Inflammatory macrophage treated with lipopolysaccharide for 1 hour (primary cell): ENCODE results near the gene PIGQ.

ENCODE experiments used
- DNase-seq, 2 donors: peaks; one replicate each; pipeline ENCODE4 v3.0.0-alpha.2; 2020 to 2022

PIGQ gene

GRCh38 chr16:630815-631405, 61.1 kb downstream of the PIGQ start, which contains the start of gene WFIKKN1:
Gene WFIKKN1, plus strand, starts transcription at chr16:630985. Its CDS starts 269 bp downstream, at chr16:631254.
- DNase-seq, result no peak

DNA sequence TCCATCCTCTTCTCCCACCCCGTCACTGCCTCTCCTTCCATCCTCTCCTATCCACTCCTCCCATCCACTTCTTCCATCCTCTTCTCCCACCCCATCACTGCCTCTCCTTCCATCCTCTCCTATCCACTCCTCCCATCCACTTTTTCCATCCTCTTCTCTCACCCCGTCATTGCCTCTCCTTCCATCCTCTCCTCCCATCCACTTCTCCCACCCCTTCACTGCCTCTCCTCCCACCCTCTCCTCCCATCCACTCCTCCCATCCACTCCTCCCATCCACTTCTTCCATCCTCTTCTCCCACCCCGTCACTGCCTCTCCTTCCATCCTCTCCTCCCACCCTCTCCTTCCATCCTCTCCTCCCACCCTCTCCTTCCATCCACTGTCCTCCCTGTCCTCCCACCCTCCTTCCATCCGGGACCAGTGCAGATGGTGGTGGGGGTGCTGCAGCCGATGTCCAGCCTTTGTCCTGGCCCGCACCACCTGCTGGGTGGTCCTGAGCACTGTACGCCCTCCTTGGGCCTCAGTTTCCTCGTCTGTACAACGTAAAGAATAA, 62.1 kb downstream of the PIGQ start:
- DNase-seq, result no peak

DNA sequence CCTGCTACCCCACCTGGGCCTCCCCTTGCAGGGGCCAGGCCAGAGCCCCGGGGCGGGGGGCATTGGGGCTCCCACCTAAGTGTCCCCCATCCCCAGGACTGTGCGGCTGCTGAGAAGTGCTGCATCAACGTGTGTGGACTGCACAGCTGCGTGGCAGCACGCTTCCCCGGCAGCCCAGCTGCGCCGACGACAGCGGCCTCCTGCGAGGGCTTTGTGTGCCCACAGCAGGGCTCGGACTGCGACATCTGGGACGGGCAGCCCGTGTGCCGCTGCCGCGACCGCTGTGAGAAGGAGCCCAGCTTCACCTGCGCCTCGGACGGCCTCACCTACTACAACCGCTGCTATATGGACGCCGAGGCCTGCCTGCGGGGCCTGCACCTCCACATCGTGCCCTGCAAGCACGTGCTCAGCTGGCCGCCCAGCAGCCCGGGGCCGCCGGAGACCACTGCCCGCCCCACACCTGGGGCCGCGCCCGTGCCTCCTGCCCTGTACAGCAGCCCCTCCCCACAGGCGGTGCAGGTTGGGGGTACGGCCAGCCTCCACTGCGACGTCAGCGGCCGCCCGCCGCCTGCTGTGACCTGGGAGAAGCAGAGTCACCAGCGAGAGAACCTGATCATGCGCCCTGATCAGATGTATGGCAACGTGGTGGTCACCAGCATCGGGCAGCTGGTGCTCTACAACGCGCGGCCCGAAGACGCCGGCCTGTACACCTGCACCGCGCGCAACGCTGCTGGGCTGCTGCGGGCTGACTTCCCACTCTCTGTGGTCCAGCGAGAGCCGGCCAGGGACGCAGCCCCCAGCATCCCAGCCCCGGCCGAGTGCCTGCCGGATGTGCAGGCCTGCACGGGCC, 62.9 kb downstream of the PIGQ start:
- no peak for DNase-seq

GRCh38 chr16:633336-634050, 63.7 kb downstream of the PIGQ start:
- DNase-seq, result no peak
